HCT116 (cell line): ENCODE data around the gene KCNK5. TPM values are rescaled to one million over a fixed set of nuclear protein-coding genes. Genes with fewer than 3 reads are reported as not detected.

Experiments
- ATAC-seq: fragments of 200-7000 bp; cut with Tn5 transposase; 2 replicates; pipeline ENCODE4 v1.9.1; 2020; ENCODE audit warnings: mild to moderate bottlenecking, moderate library complexity
- BruUV-seq: library from RNA; stranded (reverse); fragments of 400-500 nt; replicated peaks from 2 replicates; lab custom pipeline; 2021; lab: Mats Ljungman, UMichigan
- CTCF ChIA-PET: fragments of 300-600 bp; sonication (Branson Sonifier 250); formaldehyde crosslinking; loops from one replicate; lab custom pipeline; 2021; ENCODE audit warnings: antibody characterized with exemption; lab: Charles Lee
- POLR2A ChIA-PET: fragments of 300-600, 350-600 bp; sonication (Branson Sonifier 250); formaldehyde crosslinking; loops from one replicate; lab custom pipeline; 2021; ENCODE audit warnings: antibody characterized with exemption; lab: Charles Lee
- RAD21 ChIA-PET, 2 experiments: fragments of 300-600 bp; sonication (Branson Sonifier 250); formaldehyde crosslinking; loops; one replicate each; lab custom pipeline; 2023; ENCODE audit warnings: low total read pairs in 2 of 2; ENCODE audit not compliant: uncharacterized antibody in 2 of 2, unreplicated experiment in 2 of 2, low non-redundant PET in 1 of 2; lab: Charles Lee
- DNase-seq: peaks from one replicate; pipeline ENCODE4 v3.0.0-alpha.2; 2010; ENCODE audit warnings: low read depth, low spot score
- H2AFZ ChIP-seq: fragments of 200-600 bp; shearing (Covaris generic), sonication (generic); 2 replicates; pipeline ENCODE4 v1.6.1; 2017; ENCODE audit warnings: low read depth, mixed run types, mixed read lengths, antibody characterized with exemption, low read length; ENCODE audit not compliant: poor library complexity, severe bottlenecking
- H3K27ac ChIP-seq: 2 replicates; pipeline ENCODE4 v1.5.1; 2012; ENCODE audit warnings: low read depth, low read length
- H3K27me3 ChIP-seq: fragments of 200-600 bp; sonication (generic); 2 replicates; pipeline ENCODE4 v1.6.1; 2016; ENCODE audit warnings: mixed run types, low read length, mixed read lengths; ENCODE audit not compliant: insufficient read depth
- H3K36me3 ChIP-seq, 2 experiments: fragments of 200-500 bp in 1 of 2; fragments of 200-600 bp in 1 of 2; sonication (Bioruptor generic) in 1 of 2; sonication (generic) in 1 of 2; 2 replicates each; pipeline versions ENCODE4 v1.5.1 to v1.6.1; 2014 to 2016; ENCODE audit warnings: low read length in 2 of 2, inconsistent platforms in 1 of 2, mixed read lengths in 1 of 2, mixed run types in 1 of 2; ENCODE audit not compliant: insufficient read depth in 2 of 2, control insufficient read depth in 1 of 2
- H3K4me1 ChIP-seq, 2 experiments: fragments of 200-600 bp in 1 of 2; sonication (generic) in 1 of 2; 2 replicates each; pipeline versions ENCODE4 v1.5.1 to v1.6.1; 2012 to 2017; ENCODE audit warnings: low read length in 2 of 2, inconsistent platforms in 1 of 2, mild to moderate bottlenecking in 1 of 2, mixed read lengths in 1 of 2, mixed run types in 1 of 2, moderate library complexity in 1 of 2; ENCODE audit not compliant: insufficient read depth in 2 of 2, control insufficient read depth in 1 of 2
- H3K4me2 ChIP-seq: fragments of 200-600 bp; sonication (generic); 2 replicates; pipeline ENCODE4 v1.6.1; 2017; ENCODE audit warnings: mixed run types, low read length, mixed read lengths
- H3K4me3 ChIP-seq, 2 experiments: fragments of 200-600 bp in 1 of 2; sonication (generic) in 1 of 2; replicated peaks in 1 of 2; 2 replicates each; pipeline ENCODE4 v1.5.1; 2011 to 2016; ENCODE audit warnings: low read length in 2 of 2, control low read depth in 1 of 2, low read depth in 1 of 2, mild to moderate bottlenecking in 1 of 2, mixed read lengths in 1 of 2, mixed run types in 1 of 2
- H3K79me2 ChIP-seq: fragments of 200-600 bp; sonication (generic); 2 replicates; pipeline ENCODE4 v1.6.1; 2017; ENCODE audit warnings: mild to moderate bottlenecking, mixed run types, low read length, moderate library complexity, mixed read lengths; ENCODE audit not compliant: insufficient read depth
- H3K9ac ChIP-seq: fragments of 200-600 bp; sonication (generic); 2 replicates; pipeline ENCODE4 v1.6.1; 2016; ENCODE audit warnings: low read length, mixed read lengths
- H3K9me2 ChIP-seq: fragments of 200-600 bp; sonication (generic), shearing (Covaris generic); 2 replicates; pipeline ENCODE4 v1.6.1; 2017; ENCODE audit warnings: mixed run types, mild to moderate bottlenecking, moderate library complexity; ENCODE audit not compliant: insufficient read depth
- H3K9me3 ChIP-seq, 2 experiments: fragments of 200-500 bp in 1 of 2; fragments of 200-600 bp in 1 of 2; sonication (Bioruptor generic) in 1 of 2; sonication (generic) in 1 of 2; 2 replicates each; pipeline ENCODE4 v1.6.1; 2014 to 2017; ENCODE audit warnings: low read length in 2 of 2, mixed read lengths in 2 of 2, inconsistent platforms in 1 of 2, low read depth in 1 of 2, mild to moderate bottlenecking in 1 of 2, mixed run types in 1 of 2, moderate library complexity in 1 of 2; ENCODE audit not compliant: control insufficient read depth in 1 of 2, insufficient read depth in 1 of 2
- H4K20me1 ChIP-seq: fragments of 200-600 bp; sonication (generic), shearing (Covaris generic); 2 replicates; pipeline ENCODE4 v1.6.1; 2017; ENCODE audit warnings: mixed run types, mild to moderate bottlenecking, moderate library complexity; ENCODE audit not compliant: insufficient read depth
- CBX3 ChIP-seq: IDR thresholded peaks from 2 replicates; pipeline ENCODE4 v1.6.1; 2012; ENCODE audit warnings: low read depth
- EGR1 ChIP-seq: IDR thresholded peaks from 2 replicates; pipeline ENCODE4 v1.6.1; 2012; ENCODE audit warnings: low read depth
- ELF1 ChIP-seq: IDR thresholded peaks from 2 replicates; pipeline ENCODE4 v1.6.1; 2012; ENCODE audit warnings: low read depth, borderline replicate concordance
- EZH2phosphoT487 ChIP-seq: fragments of 200-600 bp; IDR thresholded peaks from 2 replicates; pipeline ENCODE4 v1.6.1; 2018; ENCODE audit warnings: antibody characterized with exemption, borderline replicate concordance
- POLR2A ChIP-seq: IDR thresholded peaks from 2 replicates; pipeline ENCODE4 v1.7.0; 2011; ENCODE audit warnings: borderline replicate concordance; ENCODE audit not compliant: insufficient read depth, insufficient read length; ENCODE audit errors: extremely low read depth
- POLR2AphosphoS5 ChIP-seq: IDR thresholded peaks from 2 replicates; pipeline ENCODE4 v1.6.1; 2011; ENCODE audit warnings: mild to moderate bottlenecking, low read depth, low read length, moderate library complexity
- REST ChIP-seq: IDR thresholded peaks from 2 replicates; pipeline ENCODE4 v1.6.1; 2012; ENCODE audit warnings: low read depth
- SRF ChIP-seq: IDR thresholded peaks from 2 replicates; pipeline ENCODE4 v1.6.1; 2012; ENCODE audit warnings: low read depth
- TCF7L2 ChIP-seq: IDR thresholded peaks from 2 replicates; pipeline ENCODE4 v1.7.0; 2011; ENCODE audit warnings: borderline replicate concordance, inconsistent platforms; ENCODE audit not compliant: insufficient read depth, insufficient read length; ENCODE audit errors: extremely low read depth
- YY1 ChIP-seq: IDR thresholded peaks from 2 replicates; pipeline ENCODE4 v1.6.1; 2011; ENCODE audit warnings: low read length, low read depth, moderate library complexity, mild to moderate bottlenecking; ENCODE audit not compliant: insufficient replicate concordance; ENCODE audit errors: extremely low read depth
- intact Hi-C: fragments of 100-400 bp; cut with micrococcal nuclease; formaldehyde crosslinking; loops from 2 replicates; pipeline ENCODE4 v1.10.0; 2022
- total RNA-seq: library from RNA; stranded (reverse); gene quantifications from one replicate; pipeline ENCODE4 v1.2.1, GENCODE V29; 2021; ENCODE audit not compliant: unreplicated experiment
- TF ChIP-seq, protein P1 (sequence below): IDR thresholded peaks from 2 replicates; pipeline ENCODE4 v1.6.1; 2012

The KCNK5 gene
- total RNA-seq, 1 experiment from 2014 or later, result 9.5 TPM

- H3K9me2 ChIP-seq, result no peaks in the 10 kb centered on the region; the same call in 1 of the 2 replicates
- no peaks in the 10 kb centered on the region for H3K9me3 ChIP-seq
- peaks cover 14% of the 10 kb centered on the region; the same call in 1 of the 2 replicates for H3K27me3 ChIP-seq
- no peak overlapping the region for H3K4me3 ChIP-seq
- no peak overlapping the region for H3K4me2 ChIP-seq
- H3K36me3 ChIP-seq, result no peaks in the 10 kb centered on the region
- POLR2A ChIA-PET, result no interaction called here
- H3K9ac ChIP-seq, result no peak overlapping the region
- TF ChIP-seq EZH2phosphoT487 (no peak), REST (no peak), EGR1 (no peak), CBX3 (no peak), SRF (no peak), POLR2A (no peak), POLR2AphosphoS5 (no peak), TCF7L2 (no peak), ELF1 (no peak), YY1 (no peak)
- TF ChIP-seq, protein P1, sequence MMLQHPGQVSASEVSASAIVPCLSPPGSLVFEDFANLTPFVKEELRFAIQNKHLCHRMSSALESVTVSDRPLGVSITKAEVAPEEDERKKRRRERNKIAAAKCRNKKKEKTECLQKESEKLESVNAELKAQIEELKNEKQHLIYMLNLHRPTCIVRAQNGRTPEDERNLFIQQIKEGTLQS, result no peak
- no peak overlapping the region for H3K27ac ChIP-seq
- no peak overlapping the region for H2AFZ ChIP-seq
- H3K79me2 ChIP-seq, result no peaks in the 10 kb centered on the region
- intact Hi-C loops, result no loop called here
- DNase-seq (no peak), ATAC-seq (no peak)
- H4K20me1 ChIP-seq, result no peaks in the 10 kb centered on the region
- BruUV-seq, result no TSS peak
- RAD21 ChIA-PET, result no interaction called here
- no peaks in the 10 kb centered on the region for H3K4me1 ChIP-seq
- CTCF ChIA-PET, result no interaction called here
Observed at GRCh38 chr6:39254999-39255535, 25.8 kb upstream of the KCNK5 start.
